ENCODE data around the gene CEP104.

CEP104 gene

DNA sequence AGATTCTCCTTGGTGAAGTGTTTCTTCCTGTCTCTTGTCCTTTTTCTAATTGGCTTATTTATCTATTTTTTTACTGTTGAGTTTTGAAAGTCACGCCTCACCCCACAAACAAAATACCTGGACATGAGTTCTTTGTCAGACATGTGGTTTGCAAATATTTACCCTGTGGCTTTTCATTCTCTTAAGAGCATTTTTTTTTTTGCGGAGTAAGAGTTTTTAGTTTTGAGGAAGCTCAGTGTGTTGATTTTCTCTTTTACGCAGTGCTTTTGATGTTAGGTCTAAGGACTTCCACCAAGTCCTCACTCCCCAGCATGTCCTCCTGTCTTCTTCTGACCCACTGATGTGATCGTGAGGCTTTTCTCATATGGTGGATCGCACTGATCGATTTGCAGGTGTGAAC, 7.9 kb upstream of the CEP104 start:
- DNase-seq, result no peak

DNA sequence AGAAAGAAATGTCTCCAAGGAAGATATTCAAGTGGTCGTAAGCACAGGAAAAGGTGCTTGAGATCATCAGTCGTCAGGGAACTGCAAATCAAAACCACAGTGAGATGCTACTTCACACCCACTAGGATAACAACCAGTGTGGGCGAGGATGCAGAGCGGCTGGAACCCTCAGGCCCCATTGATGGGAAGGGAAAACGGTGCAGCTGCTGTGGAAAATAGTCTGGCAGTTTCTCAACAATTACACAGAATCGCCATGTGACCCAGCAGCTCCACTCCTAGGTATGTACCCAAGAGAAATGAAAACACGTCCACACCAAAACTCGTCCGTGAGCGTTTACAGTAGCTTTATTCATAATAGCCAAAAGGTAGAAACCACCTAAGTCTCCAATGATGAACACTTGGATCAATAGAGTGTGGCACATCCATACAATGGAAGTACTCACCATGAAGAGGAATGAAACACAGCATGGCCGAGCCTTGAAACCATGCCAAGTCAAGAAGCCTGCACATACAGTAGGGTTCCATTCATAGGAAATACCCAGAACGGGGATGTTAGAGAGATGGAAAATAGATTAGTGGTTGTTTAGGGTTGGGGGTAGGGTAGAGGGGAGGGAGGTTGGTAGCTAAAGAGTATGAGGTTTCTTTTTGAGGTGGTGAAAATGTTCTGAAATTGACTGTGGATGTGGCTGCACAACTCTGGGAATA, 6.4 kb upstream of the CEP104 start:
- DNase-seq, result no peak

DNA sequence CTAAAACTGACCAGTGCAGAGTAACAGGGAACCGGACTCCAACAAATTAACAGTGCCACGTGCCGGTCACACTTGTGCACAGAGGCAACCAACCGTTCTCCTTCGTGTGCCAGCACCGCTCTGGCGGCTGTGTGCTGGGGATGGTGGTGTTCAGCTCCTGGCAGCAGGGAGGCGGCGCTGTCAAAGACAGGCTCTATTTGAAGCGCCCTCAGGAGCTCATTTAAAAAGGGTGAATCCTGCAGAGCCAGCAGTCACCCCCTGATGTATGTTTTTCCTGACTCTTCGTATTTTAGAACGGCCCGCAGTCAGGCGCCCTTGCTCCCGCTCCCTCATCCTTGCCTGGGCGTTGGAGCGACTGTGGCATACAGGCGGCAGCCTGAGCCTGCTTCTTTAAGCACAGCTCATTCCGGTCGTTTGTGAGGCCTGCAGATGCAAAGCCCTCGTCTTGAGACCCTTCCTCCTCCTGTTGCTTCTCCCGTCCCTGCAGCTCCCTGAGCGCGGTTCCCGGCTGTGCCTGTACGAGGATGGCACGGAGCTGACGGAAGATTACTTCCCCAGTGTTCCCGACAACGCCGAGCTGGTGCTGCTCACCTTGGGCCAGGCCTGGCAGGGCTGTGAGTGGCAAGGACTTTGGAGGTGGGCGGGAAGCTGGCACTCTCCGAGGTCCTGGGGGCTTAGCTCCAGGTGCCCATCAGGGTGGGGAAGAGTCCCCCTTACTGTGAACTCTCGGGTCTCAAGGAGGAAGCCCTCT, 1.4 kb upstream of the CEP104 start:
- DNase-seq, result peak; percentile 22

DNA sequence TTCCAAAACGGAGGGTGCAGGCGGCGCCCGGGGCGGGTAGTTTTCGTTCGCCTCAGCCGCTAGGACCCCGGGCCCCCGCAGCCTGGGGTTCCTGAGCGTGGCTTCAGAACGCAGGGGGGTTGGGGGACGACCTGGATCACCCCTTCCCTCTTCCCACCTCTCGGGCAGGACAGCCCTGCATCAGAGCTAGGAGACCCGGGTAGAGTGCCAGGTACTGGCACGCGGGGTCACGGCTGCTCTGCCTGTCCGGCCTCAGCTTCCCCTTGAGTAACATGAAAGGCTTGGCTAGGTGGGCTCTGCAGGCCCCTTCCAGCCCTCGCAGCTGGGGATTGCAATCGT, 749 bp upstream of the CEP104 start:
- DNase-seq, result no peak

DNA sequence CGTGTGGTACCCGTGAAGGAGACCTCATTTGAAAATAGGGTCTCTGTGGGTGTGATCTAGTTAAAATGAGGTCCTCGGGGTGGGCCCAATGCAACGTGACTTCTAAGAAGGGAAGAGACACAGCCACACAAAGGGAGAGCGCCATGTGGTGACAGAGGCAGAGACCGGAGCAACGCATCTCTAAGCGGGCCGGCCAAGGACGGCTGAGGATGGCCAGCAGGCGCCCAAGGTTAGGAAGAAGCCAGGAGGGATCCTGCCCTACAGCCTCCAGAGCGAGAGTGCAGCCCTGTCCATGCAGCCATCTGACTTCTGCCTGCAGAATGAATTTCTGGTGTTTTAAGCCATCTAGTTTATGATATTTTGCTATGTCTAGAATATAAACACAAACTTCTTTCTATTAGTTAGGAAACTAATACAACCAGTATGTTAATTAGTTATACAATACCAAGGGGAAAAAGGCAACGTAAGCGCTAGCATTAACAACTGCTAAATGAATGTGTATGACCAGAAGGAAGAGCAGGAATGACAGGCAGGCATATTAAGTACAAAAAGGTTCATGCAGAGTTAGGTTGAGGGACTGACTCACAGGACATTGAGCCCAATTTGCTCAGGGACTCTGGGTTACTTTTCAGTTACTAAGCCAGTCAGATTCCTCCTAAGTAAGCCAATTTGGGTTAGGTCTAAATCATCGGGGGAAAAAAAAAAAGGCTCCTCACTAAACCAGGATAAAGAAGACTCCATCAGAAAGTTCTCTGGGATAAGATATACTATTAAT, 4.1 kb downstream of the CEP104 start:
- DNase-seq, result no peak

DNA sequence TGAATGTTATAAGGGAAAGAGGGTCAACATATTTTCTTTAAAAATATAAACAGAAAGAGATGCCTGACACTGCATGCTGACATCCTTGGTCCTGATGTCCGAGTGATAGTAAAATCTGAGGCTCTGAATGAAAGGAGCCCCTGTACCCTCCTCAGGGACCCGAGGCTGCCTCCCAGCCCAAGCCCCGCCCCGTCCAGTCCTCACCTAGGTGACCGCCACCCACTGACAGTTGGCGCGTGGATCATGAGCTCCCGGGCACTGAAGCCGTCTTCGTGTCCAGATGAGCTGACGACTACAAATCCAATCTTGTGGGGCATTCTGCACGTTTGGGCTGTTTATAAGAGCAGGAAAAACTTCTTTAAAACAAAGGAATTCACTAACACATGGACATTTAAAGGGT, 4.9 kb downstream of the CEP104 start:
- DNase-seq, result no peak

DNA sequence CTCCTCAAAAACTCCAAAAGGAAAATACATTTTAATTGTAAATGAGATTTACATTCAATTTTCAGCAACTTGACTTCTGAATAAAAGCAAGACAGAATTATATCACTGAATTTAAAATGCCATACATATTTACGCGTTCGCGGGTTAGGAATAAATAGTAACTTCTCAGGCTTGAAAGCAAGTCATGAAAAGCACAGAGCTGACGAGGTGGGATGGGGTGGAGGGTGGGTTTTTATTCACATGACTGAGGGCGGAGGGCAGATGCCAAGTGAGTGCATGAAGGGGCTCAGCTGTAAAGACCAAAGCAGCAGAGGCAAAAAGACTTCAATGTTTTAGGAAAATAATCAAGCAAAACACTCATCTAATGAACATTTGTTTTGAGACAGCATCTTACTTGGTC, 5.7 kb downstream of the CEP104 start:
- no peak for DNase-seq

DNA sequence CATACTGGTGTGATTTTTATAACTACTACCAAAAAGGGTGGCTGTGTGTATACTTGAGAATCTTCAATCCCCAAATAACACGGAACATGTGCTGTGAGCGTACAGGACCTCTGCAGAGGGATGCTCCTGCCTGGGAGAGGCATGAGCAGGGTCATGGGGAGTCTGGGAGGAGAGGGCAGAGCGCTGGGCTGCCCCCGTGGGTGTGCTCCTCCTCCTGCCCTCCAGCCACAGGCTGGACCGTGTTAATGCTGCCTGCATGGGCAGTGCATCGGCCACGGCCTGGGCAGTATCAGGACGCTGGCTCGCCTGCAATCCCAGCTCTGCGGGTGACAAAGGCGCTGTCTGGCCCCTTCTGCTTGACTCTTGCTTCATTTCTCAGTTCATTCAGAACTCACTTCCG, 6.2 kb downstream of the CEP104 start:
- no peak for DNase-seq

DNA sequence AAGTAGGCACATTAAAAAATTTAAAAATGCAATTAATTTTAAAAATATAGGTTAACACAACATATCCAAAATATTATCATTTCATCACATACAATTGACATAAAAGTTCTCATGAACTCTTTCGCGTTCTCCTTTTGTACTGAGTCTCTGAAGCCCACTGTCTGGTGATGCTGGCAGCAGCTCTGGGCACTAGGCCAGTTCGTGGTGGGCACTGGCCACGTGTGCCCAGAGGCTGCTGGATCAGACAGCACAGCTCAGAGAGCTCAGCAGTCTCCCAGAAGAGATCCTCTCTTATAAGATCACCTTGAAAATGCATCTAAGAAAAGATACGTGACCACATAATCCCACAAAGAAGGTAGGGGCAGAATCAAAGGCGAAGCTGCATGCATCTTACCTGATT, 9.9 kb downstream of the CEP104 start:
- no peak for DNase-seq

DNA sequence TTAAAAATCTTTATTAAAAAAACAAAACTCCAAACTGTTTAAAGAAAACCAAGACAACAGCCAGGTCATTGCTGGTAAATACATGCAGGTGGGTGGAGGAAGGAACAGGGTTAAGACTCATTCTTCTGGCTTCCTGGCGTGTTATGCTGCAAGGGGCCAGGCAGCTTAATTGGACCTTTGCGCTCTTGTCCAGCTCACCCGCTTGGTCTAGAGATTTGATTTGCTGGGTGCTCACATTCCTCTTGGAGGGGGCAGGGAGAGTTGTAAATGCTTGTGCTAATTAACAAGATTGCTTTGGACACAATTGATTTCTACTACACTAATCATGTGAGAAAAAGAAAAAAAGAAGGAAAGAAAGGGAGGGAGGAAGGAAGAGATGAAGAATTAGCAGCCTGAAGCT, 10.5 kb downstream of the CEP104 start:
- no peak for DNase-seq

DNA sequence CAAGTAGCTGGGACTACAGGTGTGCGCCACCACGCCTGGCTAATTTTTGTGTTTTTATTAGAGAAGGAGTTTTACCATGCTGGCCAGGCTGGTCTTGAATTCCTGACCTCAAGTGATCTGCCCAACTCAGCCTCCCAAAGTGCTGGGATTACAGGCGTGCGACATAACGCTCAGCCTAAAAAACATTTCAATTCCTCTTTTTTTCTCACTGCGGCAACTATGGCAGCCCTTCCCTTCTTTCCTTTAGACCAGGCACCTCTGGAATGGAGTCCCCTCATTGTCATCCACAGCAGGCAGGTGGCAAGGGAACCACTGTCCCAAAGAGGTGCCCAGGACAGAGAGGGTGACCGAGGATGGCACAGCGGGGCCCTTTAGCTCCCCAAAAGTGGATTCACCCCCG, 14.1 kb downstream of the CEP104 start:
- no peak for DNase-seq

DNA sequence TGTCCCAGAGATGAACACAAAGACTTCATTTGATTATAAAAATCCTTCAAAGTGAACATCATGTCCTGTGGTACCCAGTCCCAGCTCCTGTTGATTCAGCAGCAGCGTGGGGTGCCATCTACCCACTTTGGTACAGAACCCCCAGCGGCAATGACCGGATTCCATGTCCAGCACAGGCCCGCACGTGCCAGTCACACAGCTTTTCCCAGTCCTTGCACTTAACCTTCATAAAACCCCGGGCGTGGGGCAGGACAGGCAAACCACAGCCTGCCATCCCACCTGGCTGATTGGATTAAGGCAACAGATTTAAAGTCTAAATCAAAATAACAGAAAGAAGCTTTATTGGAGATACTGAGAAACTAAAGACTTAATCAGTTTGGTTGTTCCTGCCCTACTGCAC, 15.5 kb downstream of the CEP104 start:
- no peak for DNase-seq

DNA sequence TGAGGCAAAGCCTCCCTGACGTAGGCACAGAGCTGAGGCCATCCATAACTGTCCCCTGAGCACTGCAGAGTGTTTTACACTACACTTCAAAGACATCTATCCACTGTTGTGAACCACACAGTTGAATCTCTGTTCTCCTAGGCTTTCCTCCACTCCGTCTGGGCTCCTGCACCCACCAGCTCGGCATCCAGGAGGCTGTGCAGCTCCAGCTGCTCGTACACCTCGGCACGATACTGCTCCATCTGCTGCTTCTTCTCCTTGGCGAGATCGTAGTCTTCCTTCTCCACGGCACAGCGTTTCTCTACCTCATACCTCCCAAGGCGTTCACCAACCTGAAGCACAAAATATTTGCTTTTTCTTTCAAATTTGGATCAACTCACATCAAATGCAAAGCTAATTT, 18.2 kb downstream of the CEP104 start:
- no peak for DNase-seq

DNA sequence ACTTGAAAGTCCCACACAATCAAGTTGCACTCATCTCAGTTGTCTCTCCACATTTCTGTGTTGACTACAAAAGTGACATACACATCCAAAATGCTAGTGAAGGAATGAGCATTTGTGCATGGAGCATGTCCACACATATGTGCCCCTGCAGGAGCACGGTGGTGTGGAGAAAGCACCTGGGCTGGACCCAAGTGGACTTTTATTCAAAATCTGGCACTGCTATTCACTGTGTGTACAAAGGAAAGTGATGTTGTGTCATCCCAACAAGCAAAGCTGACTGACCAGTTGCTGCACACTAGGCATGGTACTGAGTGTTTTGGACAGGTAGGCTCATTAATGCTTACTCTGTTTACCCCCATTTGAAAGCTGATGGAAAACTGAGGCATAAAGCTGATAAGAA, 19.3 kb downstream of the CEP104 start:
- no peak for DNase-seq

DNA sequence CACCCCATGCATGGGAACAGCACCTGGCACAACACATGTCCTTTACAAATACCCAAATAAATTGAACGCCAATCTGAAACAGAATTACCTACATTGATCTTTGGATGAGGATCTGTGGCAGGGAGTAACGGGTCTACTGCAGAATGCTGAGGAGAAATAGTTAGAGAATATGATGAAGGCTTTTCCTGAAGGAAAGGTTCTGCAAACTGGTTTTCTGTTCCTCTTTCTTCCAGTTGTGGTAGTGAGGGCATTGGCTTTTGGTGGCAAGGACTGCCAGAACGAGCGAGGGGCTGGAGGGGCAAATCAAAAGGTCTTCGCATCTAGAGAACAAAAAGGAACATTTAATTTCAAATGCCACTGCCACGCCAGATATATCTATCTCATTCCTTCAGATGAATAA, 19.8 kb downstream of the CEP104 start:
- DNase-seq, result no peak

DNA sequence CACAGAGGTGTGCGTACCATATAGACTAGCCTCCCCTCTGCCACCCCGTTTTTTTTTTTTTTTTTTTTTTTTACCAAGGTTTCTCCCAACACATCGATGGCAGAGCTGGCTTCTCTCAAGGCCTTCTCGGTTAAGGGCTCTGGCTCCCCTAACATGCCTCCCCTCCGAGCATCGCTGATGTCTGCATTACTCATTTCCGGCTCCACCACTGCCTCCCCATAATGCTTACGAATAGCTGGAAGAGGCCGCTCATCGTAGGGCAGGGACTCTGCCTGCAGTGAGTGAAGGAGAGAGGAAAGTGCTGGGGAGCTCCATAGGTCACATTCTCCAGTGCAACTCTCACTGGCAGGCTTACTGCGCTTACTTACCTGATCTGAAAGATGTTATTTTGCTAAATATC, 20.6 kb downstream of the CEP104 start:
- no peak for DNase-seq

DNA sequence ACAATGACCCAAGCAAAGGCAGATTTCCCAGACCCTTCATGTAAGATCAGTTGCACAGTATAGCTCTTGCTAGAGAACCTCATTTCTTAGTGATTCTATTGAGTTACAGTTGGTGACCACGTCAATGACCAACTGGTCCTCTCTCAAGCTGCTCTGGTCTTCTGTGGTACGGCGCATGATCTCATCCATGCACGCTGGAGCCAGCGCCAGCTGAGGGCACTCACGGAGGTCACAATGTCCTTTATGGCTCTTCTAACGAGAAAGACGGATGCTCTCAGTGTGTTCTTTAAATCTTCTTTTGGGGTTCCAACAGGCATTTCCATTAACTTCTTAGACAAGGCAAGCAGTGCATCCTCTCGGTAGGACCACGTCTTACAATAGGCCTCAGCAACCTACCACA, 22.3 kb downstream of the CEP104 start:
- DNase-seq, result no peak

DNA sequence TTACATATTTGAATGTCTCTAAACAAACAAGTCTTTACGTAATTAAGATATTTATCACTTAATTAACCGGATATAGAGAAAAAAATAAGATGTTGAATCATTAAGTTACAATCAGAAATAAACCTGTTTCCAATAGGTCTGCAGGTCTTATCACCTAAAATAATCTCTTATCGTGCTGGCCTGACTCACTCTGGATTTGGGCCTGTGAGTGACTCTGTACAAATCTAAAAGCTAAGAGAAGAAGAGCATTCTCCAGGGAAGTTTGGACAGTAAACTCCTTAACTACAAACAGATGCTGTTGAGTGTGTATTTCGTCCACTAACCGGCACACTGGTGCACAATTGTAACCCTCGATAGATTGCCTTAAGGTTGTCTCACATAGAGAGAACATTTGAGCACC, 25.3 kb downstream of the CEP104 start:
- DNase-seq, result no peak

DNA sequence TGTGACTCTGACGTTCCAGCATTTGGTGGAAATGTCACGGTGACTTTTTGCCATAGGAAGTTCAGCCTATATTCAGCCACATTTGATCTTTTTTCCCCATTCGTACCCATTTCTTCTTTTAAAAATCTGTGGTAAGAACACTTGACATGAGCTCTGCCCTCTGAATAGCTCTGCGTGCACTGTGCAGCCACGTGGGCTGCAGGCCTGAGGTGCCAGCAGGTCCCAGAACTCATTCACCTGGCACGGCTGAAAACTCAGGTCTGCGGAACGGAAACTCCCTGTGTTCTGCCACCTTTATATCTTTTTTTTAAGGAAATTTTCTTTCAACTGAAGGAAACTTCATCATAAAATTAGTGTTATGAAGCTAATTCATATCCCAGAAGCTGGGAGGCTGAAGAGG, 28.6 kb downstream of the CEP104 start:
- DNase-seq, result no peak

DNA sequence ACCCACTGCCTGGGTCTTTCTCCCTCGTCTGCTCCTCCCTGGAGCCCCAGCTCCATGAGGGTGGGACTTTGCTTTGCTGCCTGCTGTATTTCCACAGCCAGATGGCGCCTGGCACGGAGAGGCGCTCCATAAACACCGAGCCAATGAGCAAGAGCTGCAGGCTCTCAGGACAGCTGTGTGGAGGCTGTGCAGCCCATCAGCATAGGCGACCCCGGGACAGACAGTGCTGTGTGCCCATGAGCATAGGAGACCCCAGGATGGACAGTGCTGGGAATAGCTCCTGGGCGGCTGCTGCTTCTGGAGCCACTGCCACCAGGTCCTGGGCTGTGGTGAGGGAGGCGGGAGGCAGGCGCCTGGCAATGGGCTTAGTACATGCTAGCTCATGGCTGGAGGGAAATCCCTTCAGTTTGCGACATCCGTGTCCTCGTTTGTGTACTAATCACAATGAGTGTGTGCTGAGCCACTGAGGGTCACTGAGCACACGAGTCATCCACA, 29.2 kb downstream of the CEP104 start:
- DNase-seq, result no peak

DNA sequence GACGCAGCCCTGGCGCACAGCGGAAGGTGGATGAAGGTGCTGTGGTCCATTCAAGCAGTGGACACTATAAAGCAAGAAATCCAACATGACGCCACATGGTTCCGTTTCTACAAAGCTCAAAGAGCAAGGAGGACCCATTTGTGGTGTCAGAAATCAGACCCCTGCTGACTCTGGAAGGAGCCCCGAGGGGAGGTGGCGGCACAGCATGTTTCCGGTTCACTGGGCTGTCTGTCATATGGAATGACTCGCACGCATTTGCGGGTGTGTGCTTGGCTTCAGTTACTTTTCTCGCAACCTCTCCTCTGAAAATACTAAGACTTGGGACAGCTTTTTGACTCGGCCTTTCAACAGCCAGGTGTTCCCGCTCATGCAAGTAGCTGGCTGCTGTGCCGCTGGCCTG, 31.7 kb downstream of the CEP104 start:
- DNase-seq, result no peak

DNA sequence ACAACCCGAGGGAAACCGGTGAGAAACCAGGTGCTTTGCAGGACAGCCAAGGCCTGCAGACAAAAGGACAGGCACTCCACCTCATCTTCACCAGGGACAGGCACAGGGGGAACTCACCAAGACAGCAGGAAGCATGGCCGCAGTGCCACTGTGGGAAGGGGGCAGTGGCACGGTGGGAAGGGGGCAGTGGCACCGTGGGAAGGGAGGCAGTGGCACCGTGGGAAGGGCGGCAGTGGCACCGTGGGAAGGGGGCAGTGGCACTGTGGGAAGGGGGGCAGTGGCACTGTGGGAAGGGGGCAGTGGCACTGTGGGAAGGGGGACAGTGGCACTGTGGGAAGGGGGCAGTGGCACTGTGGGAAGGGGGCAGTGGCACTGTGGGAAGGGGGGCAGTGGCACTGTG, 32.4 kb downstream of the CEP104 start:
- DNase-seq, result no peak

DNA sequence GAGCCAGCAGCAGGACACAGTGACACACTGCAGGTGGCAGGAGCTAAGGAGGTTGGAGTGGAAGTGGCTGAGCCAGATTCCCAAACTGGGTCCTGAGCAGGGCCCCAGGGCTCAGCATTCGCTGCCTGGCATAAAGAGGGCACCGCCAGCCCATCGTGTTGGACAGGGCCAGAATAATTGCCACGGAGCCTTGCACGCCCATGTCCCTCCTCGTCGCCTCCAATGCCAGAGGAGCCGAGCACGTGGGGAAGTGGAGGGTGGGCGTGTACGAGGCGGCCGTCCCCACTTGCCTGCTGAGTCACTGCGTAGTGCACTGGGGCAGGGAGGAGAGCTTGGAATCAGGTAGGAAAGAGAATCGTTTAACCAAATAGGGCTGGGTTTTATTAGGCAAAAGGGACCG, 34.6 kb downstream of the CEP104 start:
- no peak for DNase-seq

DNA sequence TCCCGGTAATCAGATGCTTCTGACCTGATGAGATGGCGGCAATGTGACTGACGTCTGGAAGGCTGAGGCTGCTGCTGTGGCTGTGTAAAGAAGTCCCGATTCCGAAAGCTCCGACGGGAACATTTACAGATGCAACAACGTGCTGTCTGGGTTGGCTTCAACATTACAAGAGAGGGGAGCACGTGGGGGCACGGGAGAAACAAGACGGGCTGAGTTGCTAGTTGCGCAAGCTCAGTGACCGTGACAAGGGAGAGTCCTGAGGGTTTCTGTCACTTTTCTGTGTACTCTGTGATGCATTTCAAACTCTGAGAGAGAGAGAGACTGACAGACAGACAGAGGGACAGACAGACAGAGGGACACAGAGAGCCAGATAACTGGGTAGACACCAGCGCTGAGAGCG, 35.1 kb downstream of the CEP104 start:
- no peak for DNase-seq
